H1 (cell line): ENCODE results near the gene PDGFD. TPM values are rescaled to one million over a fixed set of nuclear protein-coding genes. Genes with fewer than 3 reads are reported as not detected.

ENCODE experiments used
- BCL11A ChIP-seq, 2 experiments: IDR thresholded peaks; one replicate each; pipeline ENCODE4 v1.6.1; 2011; ENCODE audit warnings: low read depth in 2 of 2, low read length in 2 of 2, mild to moderate bottlenecking in 2 of 2
- MAFK ChIP-seq: IDR thresholded peaks from 2 replicates; pipeline ENCODE4 v1.6.1; 2012; ENCODE audit warnings: low read depth, mild to moderate bottlenecking, improper control_type of control experiment, low read length
- NANOG ChIP-seq: IDR thresholded peaks from 2 replicates; pipeline ENCODE4 v1.6.1; 2011; ENCODE audit warnings: low read length, low read depth, mild to moderate bottlenecking, inconsistent platforms; ENCODE audit not compliant: insufficient read depth, poor library complexity, severe bottlenecking
- POLR2AphosphoS5 ChIP-seq: IDR thresholded peaks from 2 replicates; pipeline ENCODE4 v1.6.1; 2011; ENCODE audit warnings: low read depth, low read length
- RXRA ChIP-seq: IDR thresholded peaks from 2 replicates; pipeline ENCODE4 v1.6.1; 2011; ENCODE audit warnings: low read depth, mild to moderate bottlenecking, low read length, moderate library complexity; ENCODE audit not compliant: insufficient read depth
- SP1 ChIP-seq: IDR thresholded peaks from 2 replicates; pipeline ENCODE4 v1.6.1; 2011; ENCODE audit warnings: low read depth, low read length
- SP2 ChIP-seq: IDR thresholded peaks from 2 replicates; pipeline ENCODE4 v1.6.1; 2012; ENCODE audit warnings: mild to moderate bottlenecking, low read length, inconsistent platforms
- YY1 ChIP-seq: IDR thresholded peaks from 2 replicates; pipeline ENCODE4 v1.6.1; 2011; ENCODE audit warnings: low read depth, mild to moderate bottlenecking, low read length
- polyA plus RNA-seq, 7 experiments: library from polyadenylated mRNA; depleted of rRNA in 3 of 7; stranded (reverse) in 5 of 7; unstranded in 2 of 7; fragments of >200 nt in 5 of 7; fragments of 200-250 nt in 2 of 7; gene quantifications; 1 replicate in 5 of 7; 2 replicates in 1 of 7; 4 replicates in 1 of 7; pipeline versions ENCODE4 v1.2.1 to v1.2.3, GENCODE V29; 2011 to 2013; ENCODE audit warnings: missing spikeins in 2 of 7, mixed read lengths in 2 of 7
- total RNA-seq: library from RNA; stranded (reverse); fragmentation: NEBNext Ultra II Directional; extraction: Animal tissue kit (Norgen Biotek cat#: 25700); gene quantifications from 2 replicates; pipeline ENCODE4 v1.2.1, GENCODE V29; 2021

Gene PDGFD
- total and polyA plus RNA-seq, 2 of the 8 experiments (the other 6 are each of a cell fraction or from before 2014, with no cell fraction given): 1.1 to 3.9 TPM

GRCh38 chr11:104154296-104154695, 9.7 kb downstream of the PDGFD start (continued):
- TF ChIP-seq YY1: no peak
- no peak for TF ChIP-seq BCL11A (IDR thresholded peaks at IDR 0.05; ENCODE audit: low read depth in 2 of 2, low read length in 2 of 2)
- no peak for TF ChIP-seq MAFK
- TF ChIP-seq POLR2AphosphoS5: no peak
- TF ChIP-seq SP1: no peak
- no peak for TF ChIP-seq NANOG
- no peak for TF ChIP-seq SP2
- TF ChIP-seq RXRA: no peak
